Peyer's patch (tissue), 4 donors: ENCODE measurements around the gene GGT7.

ENCODE experiments used
- CTCF ChIP-seq, 6 experiments: fragments of 450-650 bp in 4 of 6; fragments of 200-600 bp in 2 of 6; sonication (generic) in 1 of 6; IDR thresholded peaks; one replicate each; pipeline ENCODE4 v1.5.1; 2017 to 2019; ENCODE audit warnings: antibody characterized with exemption in 6 of 6, mild to moderate bottlenecking in 3 of 6, moderate library complexity in 1 of 6
- POLR2A ChIP-seq, 2 donors: fragments of 450-650 bp; IDR thresholded peaks; one replicate each; pipeline ENCODE4 v1.5.1; 2017; ENCODE audit warnings: antibody characterized with exemption in 2 of 2, mild to moderate bottlenecking in 2 of 2, moderate library complexity in 2 of 2

- no peak for TF ChIP-seq CTCF (IDR thresholded peaks at IDR 0.05)
- no peak for TF ChIP-seq POLR2A (IDR thresholded peaks at IDR 0.05)
Measured at GRCh38 chr20:34904202-34904621, 31.6 kb upstream of the GGT7 start.
